Adrenal gland (tissue), 12 donors: ENCODE results near the gene PPFIA1. TPM values are rescaled to one million over a fixed set of nuclear protein-coding genes. Genes with fewer than 3 reads are reported as not detected.
"Not testable (repeated sequence)": the region's sequence is repeated elsewhere in the genome, so short reads cannot be mapped to it uniquely, and the experiment has no call there.

Experiments used
- DNase-seq, 7 donors: peaks; one replicate each; pipeline ENCODE4 v3.0.0-alpha.2; 2019 to 2020
- H3K27ac ChIP-seq, 5 donors: fragments of 200-600 bp; sonication (generic) in 4 of 5; 1 replicate in 3 of 5; 2 replicates in 2 of 5; pipeline versions ENCODE4 v1.5.1 to v1.8.0; 2016 to 2020; ENCODE audit warnings: mild to moderate bottlenecking in 1 of 5
- H3K27me3 ChIP-seq: fragments of 200-600 bp; 2 replicates; pipeline ENCODE4 v1.8.0; 2021
- H3K36me3 ChIP-seq, 2 donors: fragments of 200-600 bp; replicated peaks in 1 of 2; 1 replicate in 1 of 2; 2 replicates in 1 of 2; pipeline versions ENCODE4 v1.5.1 to v1.8.0; 2018 to 2022
- H3K4me1 ChIP-seq, 2 donors: fragments of 200-600 bp; replicated peaks in 1 of 2; 1 replicate in 1 of 2; 2 replicates in 1 of 2; pipeline versions ENCODE4 v1.5.1 to v1.8.0; 2018 to 2021
- H3K4me3 ChIP-seq, 4 donors: fragments of 200-600 bp; sonication (generic) in 3 of 4; one replicate each; pipeline ENCODE4 v1.5.1; 2016 to 2018
- H3K9me3 ChIP-seq, 3 donors: fragments of 200-600 bp; sonication (generic) in 1 of 3; replicated peaks in 1 of 3; 1 replicate in 2 of 3; 2 replicates in 1 of 3; pipeline versions ENCODE4 v1.5.1 to v1.8.0; 2016 to 2021
- CTCF ChIP-seq, 6 experiments: fragments of 450-650 bp in 4 of 6; fragments of 200-600 bp in 2 of 6; sonication (generic) in 1 of 6; IDR thresholded peaks; 1 replicate in 5 of 6; 2 replicates in 1 of 6; pipeline versions ENCODE4 v1.5.1 to v1.8.0; 2016 to 2021; ENCODE audit warnings: antibody characterized with exemption in 6 of 6, mild to moderate bottlenecking in 2 of 6, moderate library complexity in 1 of 6
- POLR2A ChIP-seq, 2 donors: fragments of 450-650 bp; IDR thresholded peaks; one replicate each; pipeline ENCODE4 v1.6.1; 2017; ENCODE audit warnings: antibody characterized with exemption in 2 of 2, mild to moderate bottlenecking in 2 of 2, moderate library complexity in 1 of 2
- WGBS, 4 donors: extraction: QIAGEN DNeasy Blood & Tissue Kit in 2 of 4; methylation state at CpG; one replicate each; pipeline versions ENCODE4 v1.1.5 to v1.1.7; 2013 to 2017; 5-methylcytosine and 5-hydroxymethylcytosine counted together
- intact Hi-C, 2 donors: fragments of 100-400 bp; cut with DNase I; formaldehyde crosslinking; loops; one replicate each; pipeline versions ENCODE4 v1.14.1 to v1.15.0; 2022 to 2023
- polyA plus RNA-seq, 3 donors: library from polyadenylated mRNA; stranded (reverse); fragments of 200-250 nt in 2 of 3; fragments of 350-450 nt in 1 of 3; fragmentation: Illumina TruSeq in 1 of 3; extraction: RNeasy Lipid Tissue Mini Kit (QIAGEN cat#74804) in 1 of 3; gene quantifications; one replicate each; pipeline ENCODE4 v1.2.3, GENCODE V29; 2013 to 2014
- total RNA-seq, 9 donors: library from RNA; depleted of rRNA in 4 of 9; stranded (reverse); fragments of >200 nt in 4 of 9; fragments of 120-200 nt in 1 of 9; fragmentation: NEBNext Ultra II Directional in 1 of 9; extraction: Animal tissue kit (Norgen Biotek cat#: 25700) in 1 of 9; gene quantifications; one replicate each; pipeline versions ENCODE4 v1.1.0 to v1.2.4, GENCODE V29; 2013 to 2023
- donor health status: healthy with polysubstance abuse.
- donor health status: Bipolar disorder and iron deficiency.
- donor health status: DM: yes; HTN: yes; CAD: no.
- donor health status: DM: no; HTN: no; CAD: no.
- donor health status: DM: no; HTN: no; CAD: no.
- donor health status: DM: yes; HTN: yes; CAD: no.

Gene PPFIA1
- total and polyA plus RNA-seq, 12 donors: 25.8 to 58.6 (median 35.7) TPM

GRCh38 chr11:70384566-70385152 lies 114.2 kb downstream of the PPFIA1 start:
- H3K27me3 ChIP-seq: no peaks in the 10 kb centered on the region
- TF ChIP-seq CTCF (IDR thresholded peaks at IDR 0.05) (no peak), POLR2A (IDR thresholded peaks at IDR 0.05) (no peak)

GRCh38 chr11:70387564-70387963 lies 117.1 kb downstream of the PPFIA1 start:
- 97 to 99% (median 97%) methylated on average over 4 of the region's 4 CpGs for WGBS, 4 donors
- Histone ChIP-seq H3K27me3 (no peaks in the 10 kb centered on the region), H3K4me3 (no peak overlapping the region), H3K4me1 (peaks cover 12 to 16% of the 10 kb centered on the region in 2 donors), H3K27ac (no peak overlapping the region), H3K9me3 (no peaks in the 10 kb centered on the region), H3K36me3 (peaks cover 0 to 3% of the 10 kb centered on the region in 2 donors)
- no peak for TF ChIP-seq CTCF (IDR thresholded peaks at IDR 0.05)
- no peak for TF ChIP-seq POLR2A (IDR thresholded peaks at IDR 0.05)
- peak in 1 of 7 donors; percentile 3 for DNase-seq
- intact Hi-C loops: no loop called here

More at GRCh38 chr11:70384566-70385152, 114.2 kb downstream of the PPFIA1 start:
- H3K4me1 ChIP-seq: peaks cover 12 to 16% of the 10 kb centered on the region in 2 donors
- peak overlapping the region in 4 of 5 donors; percentile 7 to 33 (median 16) for H3K27ac ChIP-seq
- DNase-seq: peak in 1 of 7 donors; percentile 52
- intact Hi-C loops: no loop called here
- no peak overlapping the region for H3K4me3 ChIP-seq
- H3K9me3 ChIP-seq: no peaks in the 10 kb centered on the region
- 84 to 89% (median 86%) methylated on average over 16 to 18 of the region's 18 CpGs for WGBS, 4 donors
- H3K36me3 ChIP-seq: peaks cover 0 to 3% of the 10 kb centered on the region in 2 donors

- intact Hi-C loops: no loop called here
These were observed 118.7 kb downstream of the PPFIA1 start for GRCh38 chr11:70389201-70389600.

GRCh38 chr11:70390882-70391281 lies 120.4 kb downstream of the PPFIA1 start:
- H3K9me3 ChIP-seq, H3K36me3 ChIP-seq, H3K4me1 ChIP-seq, H3K27me3 ChIP-seq, H3K27ac ChIP-seq, DNase-seq, H3K4me3 ChIP-seq, intact Hi-C loops: not testable (repeated sequence)
- 94 to 98% (median 96%) methylated on average over 7 of the region's 7 CpGs for WGBS, 4 donors

More at GRCh38 chr11:70389201-70389600, 118.7 kb downstream of the PPFIA1 start:
- H3K4me1 ChIP-seq: peaks cover 5 to 6% of the 10 kb centered on the region in 2 donors
- no peak overlapping the region for H3K4me3 ChIP-seq
- WGBS, 4 donors: 85 to 91% (median 90%) methylated on average over 6 of the region's 6 CpGs
- no peak for TF ChIP-seq POLR2A (IDR thresholded peaks at IDR 0.05)
- no peak for TF ChIP-seq CTCF (IDR thresholded peaks at IDR 0.05)
- no peak overlapping the region for H3K27ac ChIP-seq
- no peaks in the 10 kb centered on the region for H3K36me3 ChIP-seq
- H3K27me3 ChIP-seq: no peaks in the 10 kb centered on the region
- H3K9me3 ChIP-seq: no peaks in the 10 kb centered on the region
- DNase-seq: no peak
